Keratinocyte (primary cell): Measurements from ENCODE around the gene CPT1B.

Experiments used
- EZH2 ChIP-seq: IDR thresholded peaks from one replicate; pipeline ENCODE4 v1.6.1; 2012; ENCODE audit warnings: inconsistent platforms, mild to moderate bottlenecking, low read length, moderate library complexity
- TF ChIP-seq, protein P1 (sequence below), 3 experiments: IDR thresholded peaks in 1 of 3; conservative IDR thresholded peaks in 1 of 3; optimal IDR thresholded peaks in 1 of 3; 2 replicates in 2 of 3; 3 replicates in 1 of 3; pipeline versions ENCODE3 to v1.5.1; 2011; ENCODE audit warnings: low read length in 3 of 3, mild to moderate bottlenecking in 3 of 3, moderate library complexity in 2 of 3, control low read depth in 1 of 3, inconsistent platforms in 1 of 3; ENCODE audit not compliant: insufficient read depth in 2 of 3; ENCODE audit errors: extremely low read depth in 1 of 3

DNA sequence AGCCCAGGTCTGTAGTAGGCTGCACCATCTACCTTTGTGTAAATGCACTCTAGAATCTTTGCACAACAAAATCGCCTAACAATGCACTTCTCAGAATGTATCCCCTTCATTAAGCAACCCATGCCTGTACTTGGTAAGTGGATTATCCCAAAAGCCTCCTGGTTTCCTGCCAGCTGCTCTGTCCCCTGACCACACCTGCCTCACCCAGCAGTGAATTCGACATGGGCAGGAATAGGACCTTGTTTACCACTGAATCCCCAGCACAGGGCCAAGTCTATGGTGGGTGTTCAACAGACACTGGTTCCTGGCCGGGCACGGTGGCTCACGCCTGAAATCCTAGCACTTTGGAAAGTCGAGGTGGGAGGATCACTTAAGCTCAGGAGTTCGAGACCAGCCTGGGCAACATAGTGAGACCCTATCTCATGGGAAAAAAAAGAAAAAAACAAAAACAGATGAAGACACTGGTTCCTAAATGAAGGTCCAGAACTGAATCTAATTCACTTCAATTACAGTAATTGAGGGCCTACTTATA lies 10.4 kb downstream of the CPT1B start:
- TF ChIP-seq, protein P1, sequence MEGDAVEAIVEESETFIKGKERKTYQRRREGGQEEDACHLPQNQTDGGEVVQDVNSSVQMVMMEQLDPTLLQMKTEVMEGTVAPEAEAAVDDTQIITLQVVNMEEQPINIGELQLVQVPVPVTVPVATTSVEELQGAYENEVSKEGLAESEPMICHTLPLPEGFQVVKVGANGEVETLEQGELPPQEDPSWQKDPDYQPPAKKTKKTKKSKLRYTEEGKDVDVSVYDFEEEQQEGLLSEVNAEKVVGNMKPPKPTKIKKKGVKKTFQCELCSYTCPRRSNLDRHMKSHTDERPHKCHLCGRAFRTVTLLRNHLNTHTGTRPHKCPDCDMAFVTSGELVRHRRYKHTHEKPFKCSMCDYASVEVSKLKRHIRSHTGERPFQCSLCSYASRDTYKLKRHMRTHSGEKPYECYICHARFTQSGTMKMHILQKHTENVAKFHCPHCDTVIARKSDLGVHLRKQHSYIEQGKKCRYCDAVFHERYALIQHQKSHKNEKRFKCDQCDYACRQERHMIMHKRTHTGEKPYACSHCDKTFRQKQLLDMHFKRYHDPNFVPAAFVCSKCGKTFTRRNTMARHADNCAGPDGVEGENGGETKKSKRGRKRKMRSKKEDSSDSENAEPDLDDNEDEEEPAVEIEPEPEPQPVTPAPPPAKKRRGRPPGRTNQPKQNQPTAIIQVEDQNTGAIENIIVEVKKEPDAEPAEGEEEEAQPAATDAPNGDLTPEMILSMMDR (optimal IDR thresholded peaks at IDR 0.05 in 1 of 3, IDR thresholded peaks at IDR 0.05 in 1 of 3, conservative IDR thresholded peaks at IDR 0.05 in 1 of 3; ENCODE audit: extremely low read depth in 1 of 3, insufficient read depth in 2 of 3, low read length in 3 of 3), result no peak
- no peak for TF ChIP-seq EZH2
